ENCODE results near the gene CYTH3.
"Not testable (repeated sequence)": the region's sequence is repeated elsewhere in the genome, so short reads cannot be mapped to it uniquely, and the experiment has no call there.

DNA sequence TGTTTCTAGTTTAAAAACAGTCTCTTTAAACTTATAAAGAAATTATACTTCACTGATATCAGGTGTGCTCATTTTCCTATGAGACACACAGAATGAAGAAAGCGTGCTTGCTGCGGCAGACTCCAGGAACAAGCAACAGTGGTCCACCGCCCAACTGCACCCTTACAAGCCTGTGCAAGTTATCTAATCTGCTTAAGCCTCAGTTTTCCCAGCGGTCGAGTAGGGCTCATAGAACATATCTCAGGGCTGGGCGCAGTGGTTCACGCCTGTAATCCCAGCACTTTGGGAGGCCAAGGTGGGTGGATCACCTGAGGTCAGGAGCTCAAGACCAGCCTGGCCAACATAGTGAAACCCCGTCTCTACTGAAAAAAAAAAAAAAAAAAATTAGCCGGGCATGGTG, 43.1 kb downstream of the CYTH3 start:
- TF ChIP-seq, protein P1, sequence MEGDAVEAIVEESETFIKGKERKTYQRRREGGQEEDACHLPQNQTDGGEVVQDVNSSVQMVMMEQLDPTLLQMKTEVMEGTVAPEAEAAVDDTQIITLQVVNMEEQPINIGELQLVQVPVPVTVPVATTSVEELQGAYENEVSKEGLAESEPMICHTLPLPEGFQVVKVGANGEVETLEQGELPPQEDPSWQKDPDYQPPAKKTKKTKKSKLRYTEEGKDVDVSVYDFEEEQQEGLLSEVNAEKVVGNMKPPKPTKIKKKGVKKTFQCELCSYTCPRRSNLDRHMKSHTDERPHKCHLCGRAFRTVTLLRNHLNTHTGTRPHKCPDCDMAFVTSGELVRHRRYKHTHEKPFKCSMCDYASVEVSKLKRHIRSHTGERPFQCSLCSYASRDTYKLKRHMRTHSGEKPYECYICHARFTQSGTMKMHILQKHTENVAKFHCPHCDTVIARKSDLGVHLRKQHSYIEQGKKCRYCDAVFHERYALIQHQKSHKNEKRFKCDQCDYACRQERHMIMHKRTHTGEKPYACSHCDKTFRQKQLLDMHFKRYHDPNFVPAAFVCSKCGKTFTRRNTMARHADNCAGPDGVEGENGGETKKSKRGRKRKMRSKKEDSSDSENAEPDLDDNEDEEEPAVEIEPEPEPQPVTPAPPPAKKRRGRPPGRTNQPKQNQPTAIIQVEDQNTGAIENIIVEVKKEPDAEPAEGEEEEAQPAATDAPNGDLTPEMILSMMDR (IDR thresholded peaks at IDR 0.05) = not testable (repeated sequence)
- TF ChIP-seq POLR2AphosphoS5 (IDR thresholded peaks at IDR 0.05; ENCODE audit: insufficient read depth in 1 of 2, low read depth in 1 of 2) = not testable (repeated sequence)

All from vagina (tissue), 2 donors.